Endothelial cell (in vitro differentiated cells): Measurements from ENCODE around the gene CFAP58. TPM values are rescaled to one million over a fixed set of nuclear protein-coding genes. Genes with fewer than 3 reads are reported as not detected.

Experiments used
- DNase-seq: peaks from one replicate; pipeline ENCODE4 v3.0.0; 2021; ENCODE audit warnings: low spot score
- H3K27ac Mint-ChIP-seq: one replicate; pipeline ENCODE4 v1.8.0; 2021; ENCODE audit warnings: mixed read lengths, inconsistent platforms; ENCODE audit not compliant: unreplicated experiment
- H3K27me3 Mint-ChIP-seq: one replicate; pipeline ENCODE4 v1.8.0; 2021; ENCODE audit warnings: mild to moderate bottlenecking, moderate library complexity, mixed read lengths, inconsistent platforms; ENCODE audit not compliant: unreplicated experiment
- H3K36me3 Mint-ChIP-seq: one replicate; pipeline ENCODE4 v1.8.0; 2021; ENCODE audit warnings: mild to moderate bottlenecking, low read depth, mixed read lengths, inconsistent platforms; ENCODE audit not compliant: unreplicated experiment
- H3K4me1 Mint-ChIP-seq: one replicate; pipeline ENCODE4 v1.8.0; 2021; ENCODE audit warnings: mild to moderate bottlenecking, mixed read lengths, inconsistent platforms; ENCODE audit not compliant: unreplicated experiment
- H3K4me3 Mint-ChIP-seq: one replicate; pipeline ENCODE4 v1.8.0; 2021; ENCODE audit warnings: mild to moderate bottlenecking, mixed read lengths, inconsistent platforms; ENCODE audit not compliant: unreplicated experiment
- H3K9me3 Mint-ChIP-seq: one replicate; pipeline ENCODE4 v1.8.0; 2021; ENCODE audit warnings: mixed read lengths, inconsistent platforms; ENCODE audit not compliant: unreplicated experiment
- CTCF ChIP-seq: fragments of 200-600 bp; sonication (generic); IDR thresholded peaks from one replicate; pipeline ENCODE4 v1.5.0; 2021; ENCODE audit warnings: antibody characterized with exemption; ENCODE audit not compliant: unreplicated experiment
- total RNA-seq: library from RNA; stranded (reverse); fragmentation: NEBNext Ultra II Directional; extraction: Animal tissue kit (Norgen Biotek cat#: 25700); gene quantifications from one replicate; pipeline ENCODE4 v1.2.1, GENCODE V29; 2021; ENCODE audit not compliant: unreplicated experiment

The CFAP58 gene
- total RNA-seq, 1 donor from 2014 or later: 0.28 TPM

- no peak for TF ChIP-seq CTCF
- Mint-ChIP-seq H3K9me3 (no peaks in the 10 kb centered on the region), H3K27ac (no peak overlapping the region), H3K4me3 (no peak overlapping the region), H3K27me3 (peaks cover 1% of the 10 kb centered on the region), H3K4me1 (no peaks in the 10 kb centered on the region), H3K36me3 (no peaks in the 10 kb centered on the region)
- no peak for DNase-seq
These were observed 119.5 kb downstream of the CFAP58 start for GRCh38 chr10:104472957-104473745.

GRCh38 chr10:104478380-104478779 is 124.7 kb downstream of the CFAP58 start:
- TF ChIP-seq CTCF: no peak
- Mint-ChIP-seq H3K36me3 (no peaks in the 10 kb centered on the region), H3K27me3 (peaks cover 1% of the 10 kb centered on the region), H3K4me3 (no peak overlapping the region), H3K9me3 (no peaks in the 10 kb centered on the region), H3K27ac (no peak overlapping the region), H3K4me1 (no peaks in the 10 kb centered on the region)
- no peak for DNase-seq

- Mint-ChIP-seq H3K9me3 (no peaks in the 10 kb centered on the region), H3K4me3 (no peak overlapping the region), H3K27ac (no peak overlapping the region), H3K27me3 (peaks cover 1% of the 10 kb centered on the region), H3K36me3 (no peaks in the 10 kb centered on the region), H3K4me1 (no peaks in the 10 kb centered on the region)
- DNase-seq: no peak
- TF ChIP-seq CTCF: no peak
These were observed 126.4 kb downstream of the CFAP58 start for GRCh38 chr10:104479906-104480593.

GRCh38 chr10:104480797-104481196 is 127.2 kb downstream of the CFAP58 start:
- Mint-ChIP-seq H3K36me3 (no peaks in the 10 kb centered on the region), H3K4me1 (no peaks in the 10 kb centered on the region), H3K27me3 (no peaks in the 10 kb centered on the region), H3K9me3 (no peaks in the 10 kb centered on the region), H3K27ac (no peak overlapping the region), H3K4me3 (no peak overlapping the region)
- TF ChIP-seq CTCF: no peak
- no peak for DNase-seq

GRCh38 chr10:104483582-104483981 is 129.9 kb downstream of the CFAP58 start:
- no peak for TF ChIP-seq CTCF
- no peak overlapping the region for H3K27ac Mint-ChIP-seq

More at GRCh38 chr10:104483582-104483981, 129.9 kb downstream of the CFAP58 start:
- H3K27me3 Mint-ChIP-seq: no peaks in the 10 kb centered on the region
- no peaks in the 10 kb centered on the region for H3K36me3 Mint-ChIP-seq
- DNase-seq: no peak
- H3K9me3 Mint-ChIP-seq: no peaks in the 10 kb centered on the region
- no peaks in the 10 kb centered on the region for H3K4me1 Mint-ChIP-seq
- H3K4me3 Mint-ChIP-seq: no peak overlapping the region
